ENCODE measurements around the gene P2RX1. TPM values are rescaled to one million over a fixed set of nuclear protein-coding genes. Genes with fewer than 3 reads are reported as not detected.

The P2RX1 gene
- total and polyA plus RNA-seq, 2 of the 4 experiments (the other 2 are of a cell fraction): not detected

- Histone ChIP-seq H3K4me1 (ENCODE audit: control insufficient read depth, insufficient read depth, low read length) (peaks cover 5% of the 10 kb centered on the region; the same call in 1 of the 2 replicates), H4K91ac (ENCODE audit: insufficient read depth, low read depth, low read length) (no peak overlapping the region), H3K18ac (ENCODE audit: low read depth, low read length) (no peak overlapping the region), H2AK5ac (ENCODE audit: low read depth, low read length) (no peak overlapping the region), H3K4me2 (ENCODE audit: low read depth, low read length) (no peak overlapping the region), H2BK15ac (ENCODE audit: low read depth, low read length) (0 out of 3 replicates have a peak overlapping the region, but pooled peaks have one; percentile 7), H3K4me3 (ENCODE audit: insufficient read depth, low read depth, low read length) (no peak overlapping the region), H2AFZ (replicated peaks; ENCODE audit: low read length, poor library complexity) (peak overlapping the region; percentile 85), H2BK20ac (ENCODE audit: low read depth, low read length) (no peak overlapping the region; the same call in 1 of the 2 replicates), H3K27ac (ENCODE audit: insufficient read depth, low read length) (no peak overlapping the region), H3K4ac (ENCODE audit: low read depth, low read length) (no peak overlapping the region), H3K56ac (ENCODE audit: extremely low read depth, insufficient read depth, low read length) (no peak overlapping the region), H4K8ac (ENCODE audit: low read depth in 2 of 2, low read length in 2 of 2) (0 out of 4 replicates have a peak overlapping the region, but pooled peaks of 1 of the 2 experiments have one; percentile 72), H4K20me1 (ENCODE audit: insufficient read depth, low read length) (no peaks in the 10 kb centered on the region), H2BK120ac (ENCODE audit: low read depth, low read length) (no peak overlapping the region), H3K14ac (replicated peaks; ENCODE audit: low read depth, low read length) (0 out of 2 replicates have a peak overlapping the region, but pooled peaks have one; percentile 13), H3K27me3 (ENCODE audit: control insufficient read depth, insufficient read depth, low read length) (no peaks in the 10 kb centered on the region), H3K23ac (ENCODE audit: low read depth, low read length) (no peak overlapping the region), H3K9ac (ENCODE audit: low read depth, low read length) (no peak overlapping the region), H3K36me3 (ENCODE audit: control insufficient read depth, insufficient read depth, low read length) (no peaks in the 10 kb centered on the region), H2BK5ac (ENCODE audit: low read depth, low read length, poor library complexity, severe bottlenecking) (no peak overlapping the region), H3K9me1 (ENCODE audit: insufficient read depth, low read length) (no peaks in the 10 kb centered on the region), H4K5ac (ENCODE audit: low read depth, low read length) (no peak overlapping the region), H3K9me3 (ENCODE audit: control insufficient read depth, insufficient read depth, low read length) (no peaks in the 10 kb centered on the region), H2AK9ac (replicated peaks; ENCODE audit: low read depth, low read length, poor library complexity) (peak overlapping the region; percentile 91), H3K79me1 (ENCODE audit: low read depth in 1 of 2, low read length in 2 of 2) (no peaks in the 10 kb centered on the region)
- DNase-seq (no peak), ATAC-seq (ENCODE audit: low read depth) (no peak)
- intact Hi-C loops (cut with micrococcal nuclease) (loop anchor here (1.0 to 2.0 kb wide), 2 partner anchors 95 to 158 kb away; no protein-coding TSS in a partner anchor), dilution Hi-C loops (cut with HindIII; ENCODE audit: low sequenced_read_pairs, unreplicated experiment) (no loop called here), in situ Hi-C loops (cut with MboI; ENCODE audit: low sequenced_read_pairs) (loop anchor here (5.0 kb wide), 1 partner anchor 93 kb away; no protein-coding TSS in a partner anchor)
- 94% methylated on average over 5 of the region's 10 CpGs; no CpG with 5 or more reads in 1 of the 2 experiments for WGBS, 2 experiments (ENCODE audit: extremely low coverage in 2 of 2, insufficient read length in 1 of 2)
- TF ChIP-seq, protein P1, sequence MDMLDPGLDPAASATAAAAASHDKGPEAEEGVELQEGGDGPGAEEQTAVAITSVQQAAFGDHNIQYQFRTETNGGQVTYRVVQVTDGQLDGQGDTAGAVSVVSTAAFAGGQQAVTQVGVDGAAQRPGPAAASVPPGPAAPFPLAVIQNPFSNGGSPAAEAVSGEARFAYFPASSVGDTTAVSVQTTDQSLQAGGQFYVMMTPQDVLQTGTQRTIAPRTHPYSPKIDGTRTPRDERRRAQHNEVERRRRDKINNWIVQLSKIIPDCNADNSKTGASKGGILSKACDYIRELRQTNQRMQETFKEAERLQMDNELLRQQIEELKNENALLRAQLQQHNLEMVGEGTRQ (IDR thresholded peaks at IDR 0.05; ENCODE audit: low read depth, low read length): no peak
- TF ChIP-seq MAZ (IDR thresholded peaks at IDR 0.05; ENCODE audit: borderline replicate concordance, low read depth, low read length): no peak
- no peak for TF ChIP-seq RFX5 (IDR thresholded peaks at IDR 0.05; ENCODE audit: low read depth, low read length)
- TF ChIP-seq NFE2L2 (IDR thresholded peaks at IDR 0.05; ENCODE audit: low read depth, low read length): no peak
- no peak for TF ChIP-seq FOS (IDR thresholded peaks at IDR 0.05; ENCODE audit: low read depth, low read length)
- TF ChIP-seq SMC3 (IDR thresholded peaks at IDR 0.05; ENCODE audit: low read depth, low read length): no peak
- TF ChIP-seq, protein P2, sequence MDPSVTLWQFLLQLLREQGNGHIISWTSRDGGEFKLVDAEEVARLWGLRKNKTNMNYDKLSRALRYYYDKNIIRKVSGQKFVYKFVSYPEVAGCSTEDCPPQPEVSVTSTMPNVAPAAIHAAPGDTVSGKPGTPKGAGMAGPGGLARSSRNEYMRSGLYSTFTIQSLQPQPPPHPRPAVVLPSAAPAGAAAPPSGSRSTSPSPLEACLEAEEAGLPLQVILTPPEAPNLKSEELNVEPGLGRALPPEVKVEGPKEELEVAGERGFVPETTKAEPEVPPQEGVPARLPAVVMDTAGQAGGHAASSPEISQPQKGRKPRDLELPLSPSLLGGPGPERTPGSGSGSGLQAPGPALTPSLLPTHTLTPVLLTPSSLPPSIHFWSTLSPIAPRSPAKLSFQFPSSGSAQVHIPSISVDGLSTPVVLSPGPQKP (IDR thresholded peaks at IDR 0.05; ENCODE audit: borderline replicate concordance, low read depth, low read length): no peak
- TF ChIP-seq CEBPB (IDR thresholded peaks at IDR 0.05; ENCODE audit: low read depth, low read length): no peak
- TF ChIP-seq RCOR1 (IDR thresholded peaks at IDR 0.05; ENCODE audit: insufficient replicate concordance, low read length): no peak
- no peak for TF ChIP-seq MAFK (IDR thresholded peaks at IDR 0.05; ENCODE audit: low read depth, low read length)
- TF ChIP-seq CHD1 (IDR thresholded peaks at IDR 0.05; ENCODE audit: low read depth, low read length): no peak
- no peak for TF ChIP-seq MXI1 (IDR thresholded peaks at IDR 0.05; ENCODE audit: borderline replicate concordance, low read depth, low read length)
- no peak for TF ChIP-seq BHLHE40 (IDR thresholded peaks at IDR 0.05; ENCODE audit: low read depth, low read length)
- TF ChIP-seq RAD21 (IDR thresholded peaks at IDR 0.05; ENCODE audit: low read length): no peak
- TF ChIP-seq CTCF (conservative IDR thresholded peaks at IDR 0.05; ENCODE audit: low read depth, low read length): no peak
- TF ChIP-seq POLR2A (IDR thresholded peaks at IDR 0.05; ENCODE audit: low read depth, low read length): no peak
- CTCF ChIA-PET: interaction anchor here (0.6 to 2.2 kb wide), 22 partner anchors 9 to 674 kb away, joined by 3 to 12 read pairs (median 4); partner anchors contain the start of gene NCBP3
- BruUV-seq (replicated peaks): no TSS peak
- POLR2A ChIA-PET (ENCODE audit: unreplicated experiment): no interaction called here
Measured at GRCh38 chr17:3914312-3914670, 2.0 kb downstream of the P2RX1 start.
